GM18498 (cell line): ENCODE data around the gene MEPCE.
"Not testable (repeated sequence)": the region's sequence is repeated elsewhere in the genome, so short reads cannot be mapped to it uniquely, and the experiment has no call there.

ENCODE experiments used
- ATAC-seq: cut with Tn5 transposase; IDR thresholded peaks from one replicate; pipeline ENCODE4 v1.9.1; 2021; ENCODE audit warnings: mild to moderate bottlenecking, moderate library complexity; ENCODE audit not compliant: unreplicated experiment

The MEPCE gene

GRCh38 chr7:100433276-100433591 is 3.6 kb downstream of the MEPCE start:
- ATAC-seq = no peak

DNA sequence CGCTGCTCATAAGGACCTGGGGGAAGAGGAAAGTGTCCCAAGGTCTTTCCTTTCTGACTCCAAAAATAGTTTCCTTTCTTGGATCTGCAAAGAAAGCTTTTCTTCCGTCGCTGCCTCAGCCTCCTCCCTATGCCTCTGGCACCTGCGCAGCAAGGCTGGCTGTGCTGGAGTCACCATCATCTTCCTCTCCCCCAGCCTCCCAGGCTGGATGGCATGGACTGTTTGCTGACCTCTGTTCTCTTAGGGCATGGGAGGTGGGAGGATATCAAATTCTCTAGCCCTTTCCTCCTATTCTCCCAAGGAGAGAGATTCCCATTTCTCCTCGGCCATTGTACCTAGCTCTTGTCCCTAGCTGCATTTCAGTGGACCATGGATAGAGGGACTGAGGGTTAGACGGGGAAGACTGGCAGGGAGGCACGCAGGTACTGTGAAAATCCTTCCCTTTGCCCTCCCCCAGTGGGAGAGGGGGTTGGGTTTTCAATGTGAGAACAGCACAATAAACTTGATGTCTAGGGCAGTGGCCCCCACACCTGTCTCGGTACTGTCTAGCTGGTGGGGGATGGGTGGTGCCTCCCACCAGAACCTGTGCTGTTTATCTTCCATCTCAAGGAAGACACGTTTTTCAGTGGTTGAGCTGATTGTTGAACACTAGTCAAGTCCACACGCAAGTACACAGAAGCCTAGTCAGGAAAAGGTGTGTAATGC is 4.1 kb downstream of the MEPCE start:
- ATAC-seq = no peak

DNA sequence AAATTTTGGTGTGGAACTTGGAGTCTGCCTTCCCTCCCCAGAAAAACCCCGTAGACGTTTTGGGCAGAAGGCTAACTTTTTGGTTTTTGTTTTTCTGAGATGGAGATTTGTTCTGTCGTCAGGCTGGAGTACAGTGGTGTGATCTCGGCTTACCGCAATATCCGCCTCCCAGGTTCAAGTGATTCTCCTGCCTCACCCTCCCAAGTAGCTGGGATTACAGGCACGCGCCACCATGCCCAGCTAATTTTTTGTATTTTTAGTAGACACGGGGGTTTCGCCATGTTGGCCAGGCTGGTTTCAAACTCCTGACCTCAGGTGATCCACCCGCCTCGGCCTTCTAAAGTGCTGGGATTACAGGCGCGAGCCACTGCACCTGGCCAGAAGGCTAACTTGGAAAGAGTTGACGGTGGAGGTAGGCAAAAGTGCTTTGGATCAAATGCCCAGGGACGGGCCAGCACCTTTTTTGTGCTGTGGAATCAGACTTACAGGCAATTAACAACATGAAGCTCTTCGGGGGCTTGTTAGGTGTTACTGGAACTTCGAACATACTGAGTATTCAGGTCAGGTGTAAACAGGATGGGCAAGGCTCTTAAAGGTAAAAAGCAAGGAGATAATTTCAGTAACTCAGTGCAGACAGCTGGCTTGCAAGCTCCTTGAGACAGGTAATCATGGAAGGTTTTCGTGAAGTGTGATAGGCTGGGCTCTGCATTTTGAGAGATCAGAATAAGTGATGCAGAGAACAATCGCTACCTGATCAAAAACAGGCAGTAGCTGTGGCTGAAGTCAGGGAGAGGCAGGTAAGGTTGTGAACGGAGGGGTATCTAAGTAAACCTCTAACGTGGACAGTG is 4.9 kb downstream of the MEPCE start:
- ATAC-seq = no peak

DNA sequence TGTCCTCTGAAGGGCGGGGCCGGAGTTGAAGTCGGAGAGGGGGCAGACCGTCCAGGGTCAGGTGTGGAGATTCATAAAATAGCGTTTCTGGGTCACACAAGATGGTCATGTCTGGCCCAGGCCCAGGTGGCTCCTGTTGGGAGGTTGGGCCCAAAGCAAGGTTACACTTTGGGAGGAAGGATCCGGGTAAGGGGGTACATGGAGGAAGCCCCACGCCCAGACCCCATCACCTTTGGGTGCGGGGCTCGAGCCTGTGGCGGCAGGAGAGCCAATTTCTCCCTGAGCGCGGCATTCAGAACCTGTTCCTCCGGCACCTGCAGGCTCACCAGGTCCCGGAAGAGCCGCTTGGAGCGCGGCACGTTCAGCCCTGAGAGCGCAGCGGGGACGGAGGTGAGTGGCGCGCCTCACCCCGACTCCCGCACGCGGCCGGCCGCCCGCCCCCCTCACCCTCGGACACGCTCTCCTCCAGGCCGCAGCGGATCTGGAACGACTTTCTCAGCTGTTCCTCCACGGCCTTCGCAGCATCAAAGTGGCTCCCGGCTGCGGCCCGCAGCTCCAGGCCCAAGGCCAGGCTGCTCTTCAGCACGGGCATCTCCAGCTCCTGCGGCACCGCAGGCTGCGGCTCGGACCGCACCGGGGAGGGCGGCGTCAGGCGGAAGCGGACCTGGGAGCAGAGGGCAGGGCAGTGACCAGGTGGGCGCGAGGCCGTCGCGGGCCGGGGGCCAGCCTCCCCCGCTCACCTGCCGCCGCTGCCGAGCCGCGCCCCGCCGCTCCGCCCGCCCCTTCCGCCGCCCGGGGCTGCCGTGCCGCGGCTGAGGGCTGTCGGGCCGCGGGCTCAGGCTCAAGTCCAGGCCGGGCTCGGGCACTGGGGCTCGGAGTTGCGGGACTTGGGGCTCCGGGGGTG is 6.0 kb downstream of the MEPCE start:
- ATAC-seq = peak; percentile 32

- ATAC-seq = no peak
These were observed 7.8 kb downstream of the MEPCE start for GRCh38 chr7:100437150-100438100.

- ATAC-seq = no peak
These were observed 8.5 kb downstream of the MEPCE start for GRCh38 chr7:100438172-100438571.

DNA sequence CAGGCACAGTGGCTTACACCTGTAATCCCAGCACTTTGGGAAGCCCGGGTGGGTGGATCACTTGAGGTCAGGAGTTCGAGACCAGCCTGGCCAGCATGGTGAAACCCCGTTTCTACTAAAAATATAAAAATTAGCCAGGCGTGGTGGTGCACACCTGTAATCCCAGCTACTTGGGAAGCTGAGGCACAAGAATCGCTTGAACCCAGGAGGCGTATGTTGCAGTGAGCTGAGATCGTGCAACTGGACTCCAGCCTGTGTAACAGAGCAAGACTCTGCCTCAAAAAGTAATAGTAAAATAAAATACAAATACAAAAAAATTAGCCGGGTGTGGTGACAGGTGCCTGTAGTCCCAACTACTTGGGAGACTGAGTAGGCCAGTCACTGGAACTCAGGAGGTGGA is 9.1 kb downstream of the MEPCE start:
- not testable (repeated sequence) for ATAC-seq

- ATAC-seq = not testable (repeated sequence)
These were observed 9.6 kb downstream of the MEPCE start for GRCh38 chr7:100439244-100439643.

- ATAC-seq = no peak
These were observed 12.3 kb downstream of the MEPCE start for GRCh38 chr7:100441641-100442535.

DNA sequence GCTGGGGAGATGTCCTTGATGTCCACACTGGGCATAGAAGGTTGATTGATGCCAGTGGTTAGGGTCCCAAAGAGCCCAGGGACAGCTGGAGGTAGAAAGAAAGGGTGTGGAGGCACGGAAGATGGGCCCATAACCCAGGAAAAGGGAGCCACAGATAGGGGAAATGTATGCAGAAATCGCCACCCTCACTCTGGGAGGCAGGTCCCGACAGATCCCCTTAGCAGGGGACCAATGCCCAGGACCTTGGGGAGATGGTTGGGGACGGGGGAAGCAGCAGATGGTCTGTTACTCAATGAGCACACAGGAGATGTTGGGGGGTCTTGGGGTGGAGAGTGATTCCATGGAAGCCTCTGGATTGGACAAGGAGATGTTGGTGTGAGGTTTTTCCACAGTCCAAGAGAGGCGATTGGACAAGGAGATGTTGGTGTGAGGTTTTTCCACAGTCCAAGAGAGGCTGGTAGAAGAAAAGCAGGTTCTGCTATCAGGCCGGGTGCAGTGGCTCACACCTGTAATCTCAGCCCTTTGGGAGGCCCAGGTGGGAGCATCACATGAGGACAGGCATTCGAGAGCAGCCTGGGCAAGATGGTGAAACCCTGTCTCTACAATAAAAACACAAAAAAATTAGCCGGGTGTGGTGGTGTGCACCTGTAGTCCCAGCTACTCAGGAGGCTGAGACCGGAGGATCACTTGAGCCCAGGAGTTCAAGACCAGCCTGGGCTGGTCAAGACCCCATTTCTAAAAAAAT is 13.6 kb downstream of the MEPCE start:
- ATAC-seq = no peak

DNA sequence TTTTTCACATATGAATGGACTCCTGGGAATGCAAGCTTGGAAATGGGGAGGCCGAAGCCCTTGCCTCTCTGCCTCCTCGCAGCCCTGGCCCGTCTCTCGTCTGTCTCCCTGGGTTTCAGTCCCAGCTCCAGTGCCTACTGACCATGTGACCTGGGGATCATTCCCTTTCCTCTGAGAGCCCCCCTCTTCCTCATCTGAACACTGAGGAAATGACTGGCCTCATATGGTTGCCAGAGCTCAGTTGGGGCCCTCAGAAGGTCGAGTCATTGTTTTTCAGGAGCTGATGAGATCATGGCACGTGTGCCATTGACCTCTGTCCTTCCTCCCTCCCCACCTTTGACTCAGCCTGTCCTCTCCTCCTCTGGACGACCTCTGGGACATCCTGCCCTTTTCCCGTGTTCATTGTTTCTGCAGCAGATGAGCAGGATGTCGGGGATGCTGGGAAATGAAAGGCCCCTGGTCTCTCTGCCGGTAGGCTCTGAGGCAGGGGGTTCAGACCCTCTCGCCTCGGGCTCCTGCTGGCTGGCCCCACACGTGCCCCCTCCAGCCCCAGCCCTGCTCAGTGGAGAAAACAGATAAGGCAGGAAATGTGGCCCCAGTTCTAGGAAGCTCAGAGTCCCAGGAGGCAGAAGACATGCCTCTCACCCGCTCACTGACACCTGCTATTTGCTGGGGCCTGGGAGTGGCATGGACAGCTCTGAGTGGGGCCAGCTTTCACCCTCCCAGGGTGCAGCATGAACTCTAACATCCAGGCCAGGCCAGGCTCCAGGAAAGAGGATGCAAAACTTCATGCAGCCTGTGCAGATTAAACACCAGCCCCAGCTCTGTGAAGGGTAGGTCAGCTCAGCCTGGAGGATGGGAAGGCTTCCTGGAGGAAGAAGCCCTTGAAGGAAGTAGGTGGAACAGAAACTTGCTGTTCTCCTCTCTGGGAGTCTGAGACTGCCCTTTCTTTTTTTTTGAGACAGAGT is 15.0 kb downstream of the MEPCE start:
- ATAC-seq = no peak

- no peak for ATAC-seq
These were observed 16.4 kb downstream of the MEPCE start for GRCh38 chr7:100446040-100446439.

- ATAC-seq = not testable (repeated sequence)
These were observed 17.7 kb downstream of the MEPCE start for GRCh38 chr7:100447363-100447762.

DNA sequence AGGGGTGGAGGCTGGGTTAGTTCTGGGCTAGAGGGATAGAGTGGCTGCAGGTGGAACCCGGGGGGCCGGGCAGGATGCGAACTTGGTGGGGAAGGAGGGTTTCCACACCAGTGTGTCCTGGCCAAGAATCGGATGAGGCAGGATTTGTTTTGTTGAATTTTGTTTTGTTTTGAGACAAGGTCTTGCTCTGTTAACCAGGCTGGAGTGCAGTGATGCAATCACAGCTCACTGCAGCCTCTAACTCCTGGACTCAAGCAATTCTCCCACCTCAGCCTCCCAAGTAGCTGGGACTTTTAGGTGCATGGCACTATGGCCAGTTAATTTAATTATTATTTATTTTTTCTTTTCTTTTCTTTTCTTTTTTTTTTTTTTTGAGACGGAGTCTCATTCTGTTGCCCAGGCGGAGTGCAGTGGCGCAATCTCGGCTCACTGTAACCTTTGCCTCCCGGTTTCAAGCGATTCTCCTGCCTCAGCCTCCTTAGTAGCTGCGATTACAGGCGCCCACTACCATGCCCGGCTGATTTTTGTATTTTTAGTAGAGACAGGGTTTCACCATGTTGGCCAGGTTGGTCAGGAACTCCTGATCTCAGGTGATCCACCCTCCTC is 19.7 kb downstream of the MEPCE start:
- no peak for ATAC-seq

GRCh38 chr7:100452513-100452912 is 22.9 kb downstream of the MEPCE start:
- no peak for ATAC-seq

GRCh38 chr7:100453854-100454253 is 24.2 kb downstream of the MEPCE start:
- not testable (repeated sequence) for ATAC-seq

DNA sequence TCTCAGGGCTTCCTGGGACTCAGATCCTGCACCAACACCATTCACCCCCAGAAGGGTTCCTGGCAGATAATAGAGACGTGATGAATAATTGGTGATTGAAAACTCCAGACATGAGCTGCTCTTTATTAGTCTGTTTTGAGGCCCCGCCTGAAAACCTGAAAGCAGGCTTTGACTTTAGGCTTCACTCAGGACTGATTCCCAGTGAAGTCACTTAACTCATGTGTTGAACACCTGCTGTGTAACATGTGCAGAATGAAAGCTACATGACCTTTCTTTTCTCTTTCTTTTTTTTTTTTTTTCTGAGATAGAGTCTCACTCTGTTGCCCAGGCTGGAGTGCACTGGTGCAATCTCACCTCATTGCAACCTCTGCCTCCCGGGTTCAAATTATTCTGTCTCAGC is 25.6 kb downstream of the MEPCE start:
- no peak for ATAC-seq
